Activated CD8-positive, alpha-beta T cell treated with anti-CD3 and anti-CD28 coated beads for 36 hours (primary cell): ENCODE results near the gene THPO. TPM values are rescaled to one million over a fixed set of nuclear protein-coding genes. Genes with fewer than 3 reads are reported as not detected.

ENCODE experiments used
- ATAC-seq: fragments of 200-7000 bp; cut with Tn5 transposase; one replicate; pipeline ENCODE4 v1.10.0; 2021; ENCODE audit warnings: mild to moderate bottlenecking, moderate library complexity
- CTCF ChIA-PET: fragments of 350-600 bp; sonication (Branson Sonifier 250); formaldehyde crosslinking; loops from one replicate; lab custom pipeline; 2021; ENCODE audit warnings: antibody characterized with exemption; lab: Charles Lee
- POLR2A ChIA-PET: fragments of 350-600 bp; sonication (Branson Sonifier 250); formaldehyde crosslinking; loops from one replicate; lab custom pipeline; 2021; ENCODE audit warnings: antibody characterized with exemption; lab: Charles Lee
- DNase-seq: peaks from one replicate; pipeline ENCODE4 v3.0.0-alpha.2; 2020
- H3K27ac Mint-ChIP-seq: one replicate; pipeline ENCODE4 v1.8.0; 2021; ENCODE audit warnings: mild to moderate bottlenecking, mixed read lengths
- H3K27me3 Mint-ChIP-seq: one replicate; pipeline ENCODE4 v1.8.0; 2021; ENCODE audit warnings: mixed read lengths
- H3K36me3 Mint-ChIP-seq: one replicate; pipeline ENCODE4 v1.8.0; 2021; ENCODE audit warnings: low read depth, mixed read lengths
- H3K4me1 Mint-ChIP-seq: one replicate; pipeline ENCODE4 v1.8.0; 2021; ENCODE audit warnings: low read depth, mixed read lengths
- H3K4me3 Mint-ChIP-seq: one replicate; pipeline ENCODE4 v1.8.0; 2021; ENCODE audit warnings: mild to moderate bottlenecking, moderate library complexity, mixed read lengths
- H3K9me3 Mint-ChIP-seq: one replicate; pipeline ENCODE4 v1.8.0; 2021; ENCODE audit warnings: mixed read lengths
- CTCF ChIP-seq: fragments of 200-600 bp; IDR thresholded peaks from one replicate; pipeline ENCODE4 v1.8.0; 2022; ENCODE audit warnings: antibody characterized with exemption, mild to moderate bottlenecking
- intact Hi-C: fragments of 100-400 bp; cut with micrococcal nuclease; formaldehyde crosslinking; loops from one replicate; pipeline ENCODE4 v1.10.0; 2022
- total RNA-seq, 2 experiments: library from RNA; stranded (reverse); gene quantifications; one replicate each; pipeline ENCODE4 v1.2.3, GENCODE V29; 2021

THPO gene
- total RNA-seq, 2 experiments from 2014 or later, result not detected

- DNase-seq (no peak), ATAC-seq (no peak)
- ChIA-PET CTCF (interaction anchor here (0.8 to 10.3 kb wide), 9 partner anchors 12 to 167 kb away, joined by 3 to 104 read pairs (median 11); partner anchors contain the start of genes CLCN2 and POLR2H), POLR2A (no interaction called here)
- Mint-ChIP-seq H3K36me3 (peaks cover 14% of the 10 kb centered on the region), H3K4me3 (no peak overlapping the region), H3K4me1 (no peaks in the 10 kb centered on the region), H3K27ac (no peak overlapping the region), H3K27me3 (peaks cover 11% of the 10 kb centered on the region), H3K9me3 (no peaks in the 10 kb centered on the region)
- intact Hi-C loops, result no loop called here
- no peak for TF ChIP-seq CTCF
These were observed 4.6 kb downstream of the THPO start for GRCh38 chr3:184373422-184373821.

GRCh38 chr3:184372911-184373310 is 5.1 kb downstream of the THPO start:
- ChIA-PET CTCF (interaction anchor here (0.8 to 10.3 kb wide), 14 partner anchors 12 to 173 kb away, joined by 3 to 104 read pairs (median 8); partner anchors contain the start of genes CLCN2 and POLR2H), POLR2A (no interaction called here)
- ATAC-seq, result no peak

GRCh38 chr3:184372296-184372821 is 5.6 kb downstream of the THPO start:
- peaks cover 6% of the 10 kb centered on the region for H3K4me1 Mint-ChIP-seq
- intact Hi-C loops, result no loop called here
- POLR2A ChIA-PET, result no interaction called here
- no peak overlapping the region for H3K4me3 Mint-ChIP-seq
- peaks cover 22% of the 10 kb centered on the region for H3K36me3 Mint-ChIP-seq
- CTCF ChIA-PET, result interaction anchor here (0.7 to 10.3 kb wide), 32 partner anchors 9 to 189 kb away, joined by 3 to 104 read pairs (median 6); partner anchors contain the start of genes CLCN2, EPHB3 and POLR2H
- peaks cover 4% of the 10 kb centered on the region for H3K27me3 Mint-ChIP-seq
- DNase-seq, result no peak
- no peaks in the 10 kb centered on the region for H3K9me3 Mint-ChIP-seq
- TF ChIP-seq CTCF, result no peak
- H3K27ac Mint-ChIP-seq, result no peak overlapping the region
- no peak for ATAC-seq

More at GRCh38 chr3:184372911-184373310, 5.1 kb downstream of the THPO start:
- Mint-ChIP-seq H3K9me3 (no peaks in the 10 kb centered on the region), H3K27me3 (peaks cover 9% of the 10 kb centered on the region), H3K27ac (no peak overlapping the region), H3K4me3 (no peak overlapping the region), H3K4me1 (peaks cover 3% of the 10 kb centered on the region), H3K36me3 (peaks cover 18% of the 10 kb centered on the region)
- no peak for DNase-seq
- no peak for TF ChIP-seq CTCF
- intact Hi-C loops, result no loop called here

GRCh38 chr3:184371570-184372018 is 6.4 kb downstream of the THPO start:
- Mint-ChIP-seq H3K36me3 (peaks cover 29% of the 10 kb centered on the region), H3K9me3 (no peaks in the 10 kb centered on the region), H3K4me3 (no peak overlapping the region), H3K27ac (no peak overlapping the region), H3K27me3 (no peaks in the 10 kb centered on the region), H3K4me1 (peaks cover 10% of the 10 kb centered on the region)
- DNase-seq (peak; percentile 77), ATAC-seq (peak; percentile 99)
- ChIA-PET CTCF (interaction anchor here (0.7 to 10.3 kb wide), 43 partner anchors 10 to 476 kb away, joined by 3 to 104 read pairs (median 4); partner anchors contain the start of genes CLCN2, EPHB3 and POLR2H), POLR2A (interaction anchor here (0.6 to 0.8 kb wide), 2 partner anchors 8 to 115 kb away, joined by 3 read pairs; no protein-coding TSS in a partner anchor)
- TF ChIP-seq CTCF, result peak; percentile 81
- intact Hi-C loops, result no loop called here
